CD4-positive, alpha-beta T cell treated with Interleukin-6 at 100 ng/mL for 8 hours (primary cell): ENCODE results near the gene STT3A.
"Not testable (repeated sequence)": the region's sequence is repeated elsewhere in the genome, so short reads cannot be mapped to it uniquely, and the experiment has no call there.

ENCODE experiments used
- DNase-seq: peaks from one replicate; pipeline ENCODE4 v3.0.0-alpha.2; 2020; ENCODE audit warnings: mixed read lengths, low spot score

The STT3A gene

GRCh38 chr11:125592305-125593113 lies at the start of gene STT3A:
STT3A (plus strand) TSS chr11:125592852; CDS start chr11:125595916, 3,064 bp downstream.
- peak; percentile 98 for DNase-seq

DNA sequence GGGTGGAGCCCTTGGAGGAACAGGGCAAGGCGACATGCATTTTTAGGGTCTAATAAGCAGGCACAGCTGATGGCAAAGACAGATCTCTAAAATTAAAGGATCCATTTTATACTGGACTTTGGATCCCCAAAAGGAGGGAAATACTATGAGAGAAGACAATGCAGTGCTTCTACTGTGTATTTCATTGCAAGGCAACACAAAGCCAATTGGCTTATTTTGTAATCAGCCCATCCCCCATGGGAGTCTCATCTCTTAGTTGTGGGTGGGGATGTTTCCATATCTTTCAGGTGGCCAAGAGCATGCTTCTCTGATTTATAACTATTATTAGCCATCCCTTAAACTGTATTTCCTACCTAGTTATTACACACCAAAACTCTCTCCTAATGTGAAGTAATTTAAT lies 41.9 kb upstream of the STT3A start:
- DNase-seq, result no peak

DNA sequence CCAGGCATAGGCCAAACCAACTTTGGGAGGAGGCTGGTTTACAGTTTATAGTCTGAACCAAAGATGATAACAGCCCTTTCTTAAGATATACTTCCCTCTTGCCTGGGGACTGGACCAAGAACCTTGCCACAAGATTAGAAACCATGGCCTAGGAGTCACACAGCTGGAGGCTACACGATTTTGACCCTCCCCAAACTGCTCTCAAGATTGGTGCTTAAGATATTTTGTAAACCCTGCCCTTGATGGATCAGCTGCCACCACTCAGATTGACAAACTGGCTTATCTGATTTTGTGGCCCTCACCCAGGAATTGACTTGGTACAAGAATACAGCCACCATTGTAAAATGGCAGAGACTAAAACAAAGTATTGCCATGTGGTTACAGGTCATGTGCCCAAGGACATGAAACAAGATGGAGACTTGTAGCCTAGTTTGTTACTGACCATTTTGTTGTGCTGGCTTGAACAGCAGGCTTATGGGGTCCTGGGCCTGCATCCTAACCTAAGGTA lies 40.8 kb upstream of the STT3A start:
- no peak for DNase-seq

DNA sequence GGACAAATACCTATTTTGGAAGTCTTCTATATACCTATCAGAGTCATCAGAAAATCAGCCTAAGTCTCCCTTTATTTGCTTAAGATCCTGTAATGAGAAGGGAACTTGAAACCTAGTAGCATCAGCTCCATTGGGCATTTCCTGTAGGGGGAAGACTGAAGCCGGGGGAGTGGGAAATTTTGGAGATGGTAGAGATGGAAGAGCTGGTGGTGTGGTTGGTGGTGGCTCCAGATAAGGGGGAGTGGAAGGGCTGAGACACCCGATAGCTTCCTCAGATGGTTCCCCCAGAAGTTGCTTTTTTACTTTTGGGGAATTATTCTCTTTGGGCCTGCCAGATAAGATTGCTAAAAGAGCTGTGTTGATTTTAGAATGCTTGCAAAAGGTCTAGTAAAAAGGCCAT lies 39.7 kb upstream of the STT3A start:
- DNase-seq, result no peak

GRCh38 chr11:125553357-125553756 lies 39.3 kb upstream of the STT3A start:
- DNase-seq, result no peak

DNA sequence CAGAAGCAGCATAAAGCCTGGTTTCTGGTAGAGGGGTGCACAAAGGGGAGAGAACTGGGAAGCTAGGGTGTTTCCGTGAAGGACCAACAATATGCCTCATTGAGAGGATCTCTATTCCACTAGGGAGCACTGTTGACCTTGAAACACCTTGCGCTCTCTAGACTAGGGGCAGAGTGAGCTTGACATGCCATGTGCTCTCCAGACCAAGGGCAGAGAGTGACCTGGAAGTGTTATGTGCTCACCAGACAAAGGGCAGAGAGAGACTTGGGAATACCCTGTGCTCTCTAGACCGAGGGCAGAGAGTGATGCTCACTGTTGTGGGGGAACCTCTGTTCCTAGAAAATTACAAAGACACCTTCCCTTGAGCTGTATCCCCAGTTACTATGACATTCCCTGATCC lies 38.6 kb upstream of the STT3A start:
- DNase-seq, result no peak

DNA sequence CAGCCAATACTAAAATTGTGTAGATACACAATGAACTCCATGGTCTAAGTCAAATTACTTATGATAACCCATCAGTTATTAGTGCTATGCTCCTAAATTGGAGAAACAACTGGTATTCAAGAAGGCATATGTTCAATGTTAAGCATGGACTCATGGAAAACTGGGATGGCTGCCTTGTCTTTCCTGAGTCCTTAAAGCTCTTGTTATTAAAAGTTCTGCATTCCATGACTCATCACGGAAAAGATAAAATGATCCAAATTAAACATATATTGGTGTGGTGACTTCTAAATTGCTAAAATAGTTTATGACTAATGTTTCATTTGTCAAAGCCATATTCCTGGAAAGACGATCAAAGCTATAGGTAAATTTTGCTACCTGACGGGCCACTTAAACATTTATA lies 32.8 kb upstream of the STT3A start:
- DNase-seq, result no peak

DNA sequence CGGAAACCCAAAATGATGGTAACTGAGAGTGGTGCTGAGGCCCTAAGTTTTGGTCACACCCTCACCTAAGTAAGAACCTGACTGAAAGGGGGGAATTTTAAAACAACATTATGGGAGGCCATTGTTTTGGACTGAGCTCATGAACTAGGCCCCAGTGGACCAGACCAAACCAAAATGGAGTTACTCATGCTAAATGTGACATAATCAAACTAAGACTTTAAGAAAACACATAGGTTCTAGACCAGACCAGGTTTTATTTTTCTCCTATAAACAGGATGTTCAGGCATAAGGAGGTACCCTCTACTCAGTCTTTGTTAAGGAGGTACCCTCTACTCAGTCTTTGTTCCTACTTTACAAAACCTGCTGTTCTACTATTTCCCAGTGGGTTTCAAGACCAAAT lies 30.7 kb upstream of the STT3A start:
- DNase-seq, result no peak

GRCh38 chr11:125562430-125562829 lies 30.2 kb upstream of the STT3A start:
- DNase-seq, result no peak

DNA sequence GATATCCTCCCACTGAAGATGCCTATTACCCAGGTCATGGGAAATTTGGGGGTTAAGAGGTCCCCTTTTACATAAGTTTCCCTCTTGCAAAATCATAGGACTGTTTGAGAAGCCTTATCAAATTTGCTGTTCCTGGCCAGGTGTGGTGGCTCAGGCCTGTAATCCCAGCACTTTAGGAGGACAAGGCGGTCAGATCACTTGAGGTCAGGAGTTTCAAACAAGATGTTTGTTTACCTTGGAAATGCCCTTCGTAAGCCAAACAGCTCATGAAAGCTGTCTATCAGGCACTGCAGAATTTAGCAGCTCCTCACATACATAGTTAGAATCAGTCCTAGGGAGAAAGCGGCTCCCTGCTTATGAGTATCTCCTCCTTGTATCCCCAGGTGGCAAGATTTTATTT lies 28.3 kb upstream of the STT3A start:
- no peak for DNase-seq

DNA sequence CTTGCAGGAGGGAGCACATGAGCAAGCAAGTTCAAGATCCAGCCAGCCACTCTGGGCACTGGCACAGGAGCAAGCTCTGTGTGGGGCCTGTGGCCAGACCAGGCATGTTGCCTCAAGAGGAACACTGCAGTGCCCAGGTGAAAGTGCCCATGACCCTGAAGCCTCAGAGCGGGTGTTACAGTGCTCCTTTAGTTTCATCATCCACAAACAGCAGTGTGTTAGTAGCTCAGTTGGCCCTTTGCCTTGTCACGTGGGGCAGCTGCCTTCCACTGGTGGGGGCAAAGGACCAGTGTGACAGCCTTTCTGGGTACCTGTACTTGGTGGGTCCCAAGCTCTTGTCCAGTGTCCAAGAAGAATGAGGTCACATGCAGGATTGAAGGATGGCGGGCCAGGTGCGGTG lies 26.4 kb upstream of the STT3A start:
- DNase-seq, result no peak

DNA sequence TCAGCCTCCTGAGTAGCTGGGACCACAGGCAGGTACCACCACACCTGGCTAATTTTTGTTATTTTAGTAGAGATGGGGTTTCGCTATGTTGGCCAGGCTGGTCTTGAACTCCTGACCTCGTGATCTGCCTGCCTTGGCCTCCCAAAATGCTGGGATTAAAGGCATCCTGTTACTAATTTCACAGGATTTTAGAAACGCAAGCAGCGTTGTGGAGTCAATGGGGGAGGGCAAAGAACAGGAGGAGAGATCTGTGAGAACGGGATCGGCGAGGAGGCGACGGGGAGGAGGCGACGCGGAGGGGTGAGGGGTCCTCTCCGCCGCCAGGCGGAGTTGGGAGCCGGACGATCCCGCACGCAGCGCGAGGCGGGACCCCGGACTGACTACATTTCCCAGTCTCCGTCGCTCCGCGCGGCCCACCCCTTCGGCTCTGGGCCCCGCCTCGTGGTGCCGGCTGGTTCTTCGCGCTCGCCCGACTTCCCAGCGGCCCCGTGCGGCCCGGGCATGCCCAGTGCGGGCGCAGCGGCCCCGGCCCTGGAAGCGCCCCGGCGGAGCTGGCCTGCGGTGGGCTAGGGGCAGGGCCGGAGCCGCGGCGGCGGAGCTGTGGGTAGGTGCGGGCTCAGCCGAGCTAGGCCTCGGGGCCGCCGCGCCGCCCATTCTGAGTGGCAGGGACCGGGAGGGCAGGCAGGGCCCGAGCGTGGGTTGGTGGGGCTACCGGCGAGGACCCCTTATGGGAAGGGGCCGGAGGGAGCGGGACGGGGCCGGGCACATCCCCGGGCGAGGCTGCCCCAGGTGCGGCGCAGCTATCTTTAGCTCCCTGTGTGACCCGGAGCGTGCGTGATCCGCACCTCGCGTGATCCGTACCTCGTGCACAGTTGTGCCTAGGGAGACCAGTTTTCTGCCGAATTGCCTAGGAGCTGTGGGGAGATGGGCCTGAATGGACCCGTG lies 23.4 kb upstream of the STT3A start, which contains the start of gene EI24:
EI24 (plus strand) TSS at position 508 of the 945 bp plus-strand sequence. CDS start 3,051 bp downstream, outside the sequence.
- DNase-seq, result peak; percentile 86

DNA sequence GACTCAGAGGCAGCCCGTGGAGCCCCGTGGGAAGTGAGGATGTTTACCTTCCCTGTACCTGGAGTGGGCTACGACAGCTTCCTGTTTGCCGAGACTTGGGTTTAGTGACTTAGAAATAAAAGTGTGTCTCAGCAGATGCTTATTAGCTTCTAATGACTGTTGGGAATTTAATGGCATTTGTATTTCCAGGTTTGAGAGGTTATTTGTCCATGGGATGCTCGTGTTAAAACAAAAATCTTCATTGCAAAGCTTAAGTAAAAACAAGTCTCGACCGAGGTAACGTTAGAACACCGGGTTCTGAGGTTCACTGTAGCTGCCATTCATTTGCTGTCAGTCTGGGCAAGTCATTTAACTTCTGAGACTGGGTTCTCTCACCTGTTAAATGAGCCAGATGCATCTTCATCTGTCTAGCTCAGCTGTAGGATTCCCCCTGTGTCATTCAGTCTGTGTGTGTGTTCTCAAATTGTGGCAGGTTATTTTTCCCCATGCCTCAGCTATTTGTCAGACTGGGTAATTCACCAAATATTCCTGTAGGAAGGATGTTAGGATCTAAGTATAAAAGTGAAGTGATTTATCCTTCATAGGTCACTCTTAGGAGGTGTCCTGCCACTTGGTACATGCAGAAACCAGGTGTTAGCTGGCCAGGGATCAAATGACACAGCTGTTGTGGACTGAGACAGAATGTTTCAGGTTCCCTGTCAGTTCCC lies 22.6 kb upstream of the STT3A start:
- peak; percentile 11 for DNase-seq

- no peak for DNase-seq
These were observed 21.7 kb upstream of the STT3A start for GRCh38 chr11:125570952-125571351.

GRCh38 chr11:125572916-125573315 lies 19.7 kb upstream of the STT3A start:
- no peak for DNase-seq

GRCh38 chr11:125577181-125577580 lies 15.5 kb upstream of the STT3A start:
- not testable (repeated sequence) for DNase-seq

DNA sequence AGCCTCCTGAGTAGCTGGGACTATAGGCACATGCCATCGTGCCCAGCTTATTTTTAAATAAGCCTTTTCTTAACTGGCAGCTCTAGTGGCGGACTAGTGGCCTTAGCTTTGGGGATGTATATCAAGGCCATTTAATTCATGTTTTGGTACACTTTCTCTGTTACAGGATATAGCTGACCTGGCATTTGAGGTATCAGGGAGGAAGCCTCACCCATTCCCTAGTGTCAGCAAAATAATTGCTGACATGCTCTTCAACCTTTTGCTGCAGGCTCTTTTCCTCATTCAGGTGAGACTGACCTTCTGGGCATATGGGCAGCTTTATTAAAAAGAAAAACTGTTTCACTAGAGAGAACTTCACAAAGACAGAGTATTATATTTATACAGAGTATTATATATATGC lies 13.9 kb upstream of the STT3A start:
- DNase-seq, result no peak

- no peak for DNase-seq
These were observed 12.8 kb upstream of the STT3A start for GRCh38 chr11:125579811-125580210.

GRCh38 chr11:125583496-125583895 lies 9.2 kb upstream of the STT3A start:
- no peak for DNase-seq

- no peak for DNase-seq
These were observed 7.2 kb upstream of the STT3A start for GRCh38 chr11:125585487-125585886.

- no peak for DNase-seq
These were observed 6.0 kb upstream of the STT3A start for GRCh38 chr11:125586623-125587022.

- DNase-seq, result no peak
These were observed 5.2 kb upstream of the STT3A start for GRCh38 chr11:125587480-125587879.
